Common myeloid progenitor, CD34-positive (primary cell): ENCODE measurements around the gene SLFN5.
"Not testable (repeated sequence)": the region's sequence is repeated elsewhere in the genome, so short reads cannot be mapped to it uniquely, and the experiment has no call there.

Experiments
- CTCF ChIA-PET: fragments of 350-600 bp; sonication (Branson Sonifier 250); formaldehyde crosslinking; loops from one replicate; lab custom pipeline; 2021; ENCODE audit warnings: antibody characterized with exemption; lab: Charles Lee
- POLR2A ChIA-PET: fragments of 350-600 bp; sonication (Branson Sonifier 250); formaldehyde crosslinking; loops from one replicate; lab custom pipeline; 2021; ENCODE audit warnings: antibody characterized with exemption; lab: Charles Lee
- DNase-seq, 3 donors: peaks; one replicate each; pipeline versions ENCODE4 v3.0.0 to v3.0.0-alpha.2; 2013
- H3K27ac ChIP-seq, 2 experiments: 1 replicate in 1 of 2; 2 replicates in 1 of 2; pipeline ENCODE4 v1.7.0; 2013; ENCODE audit warnings: inconsistent platforms in 2 of 2, low read length in 2 of 2, mild to moderate bottlenecking in 2 of 2, low read depth in 1 of 2, moderate library complexity in 1 of 2; ENCODE audit not compliant: severe bottlenecking in 2 of 2, insufficient read depth in 1 of 2, poor library complexity in 1 of 2
- H3K27me3 ChIP-seq, 5 experiments: replicated peaks in 2 of 5; 1 replicate in 3 of 5; 2 replicates in 2 of 5; pipeline versions ENCODE4 v1.6.1 to v1.7.0; 2013; ENCODE audit warnings: low read length in 4 of 5, mild to moderate bottlenecking in 2 of 5, moderate library complexity in 2 of 5, inconsistent platforms in 1 of 5; ENCODE audit not compliant: insufficient read depth in 5 of 5, control insufficient read depth in 4 of 5
- H3K36me3 ChIP-seq, 4 experiments: 1 replicate in 2 of 4; 2 replicates in 2 of 4; pipeline versions ENCODE4 v1.6.1 to v1.7.0; 2013; ENCODE audit warnings: low read length in 3 of 4, control low read depth in 1 of 4, mild to moderate bottlenecking in 1 of 4; ENCODE audit not compliant: control insufficient read depth in 4 of 4, insufficient read depth in 4 of 4
- H3K4me1 ChIP-seq, 4 experiments: 1 replicate in 3 of 4; 2 replicates in 1 of 4; pipeline versions ENCODE4 v1.6.1 to v1.7.1; 2013; ENCODE audit warnings: low read length in 3 of 4, mild to moderate bottlenecking in 3 of 4, control low read depth in 1 of 4, inconsistent platforms in 1 of 4, moderate library complexity in 1 of 4; ENCODE audit not compliant: control insufficient read depth in 4 of 4, insufficient read depth in 4 of 4; ENCODE audit errors: control extremely low read depth in 1 of 4
- H3K4me3 ChIP-seq, 7 experiments: 1 replicate in 4 of 7; 2 replicates in 3 of 7; pipeline versions ENCODE4 v1.5.1 to v1.7.0; 2013; ENCODE audit warnings: mild to moderate bottlenecking in 7 of 7, low read length in 6 of 7, moderate library complexity in 6 of 7, inconsistent platforms in 2 of 7, low read depth in 2 of 7, control low read depth in 1 of 7; ENCODE audit not compliant: insufficient read depth in 4 of 7, control insufficient read depth in 1 of 7; ENCODE audit errors: extremely low read depth in 1 of 7
- H3K9me3 ChIP-seq, 5 experiments: 1 replicate in 4 of 5; 2 replicates in 1 of 5; pipeline versions ENCODE4 v1.6.1 to v1.7.1; 2013; ENCODE audit warnings: low read length in 4 of 5, mild to moderate bottlenecking in 2 of 5, inconsistent platforms in 1 of 5, low read depth in 1 of 5, moderate library complexity in 1 of 5; ENCODE audit not compliant: control insufficient read depth in 4 of 5, insufficient read depth in 2 of 5; ENCODE audit errors: control extremely low read depth in 1 of 5
- WGBS: methylation state at CpG from one replicate; pipeline ENCODE4 v1.1.5; 2013; ENCODE audit not compliant: insufficient coverage; 5-methylcytosine and 5-hydroxymethylcytosine counted together

SLFN5 gene

GRCh38 chr17:35224436-35224835 is 18.4 kb upstream of the SLFN5 start:
- ChIA-PET POLR2A (no interaction called here), CTCF (interaction anchor here (0.6 to 1.4 kb wide), 2 partner anchors 11 to 177 kb away, joined by 3 read pairs; no protein-coding TSS in a partner anchor)
- no CpG with 5 or more reads among the region's 1 CpG for WGBS
- Histone ChIP-seq H3K4me1 (peaks cover 0 to 2% (median 0%) of the 10 kb centered on the region in 4 experiments), H3K4me3 (no peak overlapping the region), H3K27me3 (peaks cover 0 to 66% (median 10%) of the 10 kb centered on the region in 5 experiments), H3K9me3 (peaks cover 0 to 10% (median 6%) of the 10 kb centered on the region in 5 experiments), H3K36me3 (no peaks in the 10 kb centered on the region), H3K27ac (no peak overlapping the region)
- DNase-seq = no peak

GRCh38 chr17:35227546-35227945 is 15.3 kb upstream of the SLFN5 start:
- CTCF ChIA-PET = no interaction called here
- WGBS = 100% methylated on average over 1 of the region's 2 CpGs

DNA sequence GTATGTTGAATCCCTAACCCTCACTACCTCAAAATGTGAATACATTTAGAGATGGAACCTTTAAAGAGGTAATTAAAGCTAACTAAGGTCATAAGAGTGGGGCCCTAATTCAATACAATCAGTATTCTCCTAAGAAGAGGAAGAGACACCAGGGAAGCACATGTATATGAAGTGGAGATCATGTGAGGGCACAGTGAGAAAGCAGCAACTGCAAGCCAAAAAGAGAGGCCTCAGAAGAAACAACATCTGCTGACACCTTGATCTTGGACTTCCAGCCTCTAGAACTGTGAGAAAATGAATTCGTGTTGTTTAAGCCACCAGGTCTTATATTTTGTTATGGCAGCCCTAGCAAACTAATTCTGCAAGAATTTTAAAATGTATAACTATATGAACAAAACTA is 13.2 kb upstream of the SLFN5 start:
- H3K27ac ChIP-seq = no peak overlapping the region
- no peaks in the 10 kb centered on the region for H3K4me1 ChIP-seq
- no peaks in the 10 kb centered on the region for H3K36me3 ChIP-seq
- no peak for DNase-seq
- no peak overlapping the region for H3K4me3 ChIP-seq
- no CpG with 5 or more reads among the region's 1 CpG for WGBS
- peaks cover 0 to 4% (median 0%) of the 10 kb centered on the region in 5 experiments for H3K9me3 ChIP-seq
- POLR2A ChIA-PET = no interaction called here
- peaks cover 0 to 42% (median 8%) of the 10 kb centered on the region in 5 experiments for H3K27me3 ChIP-seq
- CTCF ChIA-PET = no interaction called here

More at GRCh38 chr17:35227546-35227945, 15.3 kb upstream of the SLFN5 start:
- POLR2A ChIA-PET = no interaction called here
- Histone ChIP-seq H3K27ac (no peak overlapping the region), H3K4me1 (no peaks in the 10 kb centered on the region), H3K27me3 (peaks cover 0 to 46% (median 8%) of the 10 kb centered on the region in 5 experiments), H3K9me3 (peaks cover 0 to 6% (median 4%) of the 10 kb centered on the region in 5 experiments), H3K4me3 (no peak overlapping the region), H3K36me3 (no peaks in the 10 kb centered on the region)
- no peak for DNase-seq

DNA sequence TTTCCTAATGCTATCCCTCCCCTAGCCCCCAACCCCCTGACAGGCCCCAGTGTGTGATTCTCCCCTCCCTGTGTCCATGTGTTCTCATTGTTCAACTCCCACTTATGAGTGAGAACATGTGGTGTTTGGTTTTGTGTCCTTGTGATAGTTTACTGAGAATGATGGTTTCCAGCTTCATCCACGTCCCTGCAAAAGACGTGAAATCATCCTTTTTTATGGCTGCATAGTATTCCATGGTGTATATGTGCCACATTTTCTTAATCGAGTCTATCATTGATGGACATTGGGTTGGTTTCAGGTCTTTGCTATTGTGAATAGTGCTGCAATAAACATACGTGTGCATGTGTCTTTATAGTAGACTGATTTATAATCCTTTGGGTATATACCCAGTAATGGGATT is 8.6 kb upstream of the SLFN5 start:
- H3K9me3 ChIP-seq, DNase-seq, H3K4me3 ChIP-seq, H3K27ac ChIP-seq, H3K36me3 ChIP-seq, H3K4me1 ChIP-seq, CTCF ChIA-PET, POLR2A ChIA-PET: not testable (repeated sequence)
- WGBS = 98% methylated on average over 4 of the region's 4 CpGs
- H3K27me3 ChIP-seq = peaks cover 0 to 62% (median 7%) of the 10 kb centered on the region in 5 experiments

DNA sequence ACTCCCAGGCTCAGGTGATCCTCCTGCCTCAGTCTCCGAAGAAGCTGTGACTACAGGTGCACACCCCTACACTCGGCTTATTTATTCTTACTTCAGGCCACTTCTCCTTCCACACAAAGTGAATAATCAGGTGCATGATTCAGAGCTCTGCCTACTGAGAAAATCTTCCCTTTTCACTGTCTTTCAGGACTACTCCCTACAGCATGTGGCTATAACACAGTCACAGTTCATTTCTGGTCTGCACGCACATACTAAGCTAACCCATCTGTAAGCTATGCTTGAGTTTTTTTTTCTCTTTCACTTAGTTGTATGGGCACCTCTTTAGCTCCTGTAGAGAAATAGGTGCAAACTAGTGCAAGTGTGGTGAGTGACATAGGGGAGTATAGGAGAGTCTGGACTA is 7.6 kb upstream of the SLFN5 start:
- CTCF ChIA-PET = interaction anchor here (0.6 kb wide), 1 partner anchor 672 kb away, joined by 4 read pairs; no protein-coding TSS in a partner anchor
- Histone ChIP-seq H3K27ac (no peak overlapping the region), H3K4me3 (no peak overlapping the region), H3K9me3 (peaks cover 0 to 4% (median 0%) of the 10 kb centered on the region in 5 experiments), H3K36me3 (no peaks in the 10 kb centered on the region), H3K27me3 (peaks cover 0 to 64% (median 7%) of the 10 kb centered on the region in 5 experiments), H3K4me1 (no peaks in the 10 kb centered on the region)
- DNase-seq = no peak
- 100% methylated on average over 2 of the region's 3 CpGs for WGBS
- POLR2A ChIA-PET = no interaction called here

DNA sequence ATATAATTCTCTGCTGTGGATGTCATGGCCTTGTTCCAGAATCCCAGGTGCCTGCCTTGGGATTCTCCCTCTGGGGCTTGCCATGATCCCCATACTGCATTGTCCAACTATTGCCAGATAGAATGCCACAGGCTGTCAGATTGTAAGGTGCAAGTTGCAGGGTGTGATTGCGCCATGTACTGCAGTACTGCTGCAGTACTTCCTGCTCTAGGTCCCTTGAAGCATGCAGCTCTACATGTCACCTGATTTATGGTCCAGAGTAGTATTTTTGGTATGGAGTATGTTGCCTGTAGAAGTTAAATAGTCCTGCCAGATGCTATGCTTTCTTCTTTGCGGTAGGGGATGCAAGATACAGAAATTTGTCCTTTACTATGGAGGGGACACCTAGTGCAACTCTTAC is 7.0 kb upstream of the SLFN5 start:
- POLR2A ChIA-PET = interaction anchor here (0.5 kb wide), 1 partner anchor 23 kb away, joined by 3 read pairs; no protein-coding TSS in a partner anchor
- DNase-seq = peak in 1 of 3 donors; percentile 21
- Histone ChIP-seq H3K9me3 (peaks cover 0 to under 1% (median 0%) of the 10 kb centered on the region in 5 experiments), H3K36me3 (no peaks in the 10 kb centered on the region), H3K4me3 (no peak overlapping the region), H3K4me1 (no peaks in the 10 kb centered on the region), H3K27ac (no peak overlapping the region), H3K27me3 (peaks cover 0 to 66% (median 7%) of the 10 kb centered on the region in 5 experiments)
- WGBS = 100% methylated on average over 2 of the region's 2 CpGs
- CTCF ChIA-PET = no interaction called here

DNA sequence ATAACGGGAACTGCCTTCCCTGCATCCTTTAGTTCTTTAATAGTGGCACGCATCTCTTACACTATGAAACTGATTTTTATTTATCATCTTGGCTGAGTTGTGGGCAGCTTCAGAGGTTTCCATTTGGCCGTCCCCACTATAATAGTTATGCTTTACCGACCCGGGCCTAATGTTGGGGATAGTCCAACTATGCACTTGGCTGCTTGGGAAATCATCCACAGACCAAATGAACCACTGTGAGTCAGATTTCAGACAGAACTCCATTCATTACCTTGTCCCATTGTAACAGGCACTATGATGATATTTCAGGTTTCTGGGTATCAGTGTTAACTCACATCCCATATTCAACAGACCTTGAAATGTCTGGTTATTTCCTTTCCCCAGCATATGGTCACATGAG is 6.1 kb upstream of the SLFN5 start:
- no peak for DNase-seq
- H3K4me3 ChIP-seq = no peak overlapping the region
- ChIA-PET CTCF (no interaction called here), POLR2A (no interaction called here)
- WGBS = 91% methylated on average over 4 of the region's 5 CpGs
- H3K27ac ChIP-seq = no peak overlapping the region
- H3K27me3 ChIP-seq = peaks cover 0 to 70% (median 7%) of the 10 kb centered on the region in 5 experiments
- H3K36me3 ChIP-seq = no peaks in the 10 kb centered on the region
- peaks cover 0 to 6% (median 4%) of the 10 kb centered on the region in 4 experiments for H3K4me1 ChIP-seq
- no peaks in the 10 kb centered on the region for H3K9me3 ChIP-seq
